HG02798 (cell line): ENCODE data around the gene TAAR5.
"Not testable (repeated sequence)": the region's sequence is repeated elsewhere in the genome, so short reads cannot be mapped to it uniquely, and the experiment has no call there.

Experiments used
- ATAC-seq: cut with Tn5 transposase; IDR thresholded peaks from one replicate; pipeline ENCODE4 v1.9.1; 2021; ENCODE audit warnings: mild to moderate bottlenecking; ENCODE audit not compliant: unreplicated experiment, poor library complexity

TAAR5 gene

DNA sequence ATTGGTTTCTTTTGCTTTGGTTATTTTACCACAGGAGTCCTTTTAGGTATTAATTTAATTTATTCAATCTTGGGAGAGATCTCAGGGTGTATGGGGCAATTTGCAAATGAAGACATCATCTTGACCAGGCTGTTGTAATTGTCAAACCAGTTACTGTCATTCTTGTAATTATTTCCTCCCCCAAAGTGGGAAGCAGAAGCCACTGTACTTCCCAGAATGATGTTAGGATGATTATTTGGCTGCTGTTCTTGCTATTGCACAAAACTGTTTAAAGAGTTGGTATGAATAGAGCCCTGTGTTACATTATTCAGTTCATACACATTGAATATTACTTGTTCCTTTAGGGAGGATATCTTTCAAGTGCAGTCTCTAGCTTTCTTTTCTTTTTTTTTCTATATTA lies 17.8 kb downstream of the TAAR5 start:
- ATAC-seq, result no peak

DNA sequence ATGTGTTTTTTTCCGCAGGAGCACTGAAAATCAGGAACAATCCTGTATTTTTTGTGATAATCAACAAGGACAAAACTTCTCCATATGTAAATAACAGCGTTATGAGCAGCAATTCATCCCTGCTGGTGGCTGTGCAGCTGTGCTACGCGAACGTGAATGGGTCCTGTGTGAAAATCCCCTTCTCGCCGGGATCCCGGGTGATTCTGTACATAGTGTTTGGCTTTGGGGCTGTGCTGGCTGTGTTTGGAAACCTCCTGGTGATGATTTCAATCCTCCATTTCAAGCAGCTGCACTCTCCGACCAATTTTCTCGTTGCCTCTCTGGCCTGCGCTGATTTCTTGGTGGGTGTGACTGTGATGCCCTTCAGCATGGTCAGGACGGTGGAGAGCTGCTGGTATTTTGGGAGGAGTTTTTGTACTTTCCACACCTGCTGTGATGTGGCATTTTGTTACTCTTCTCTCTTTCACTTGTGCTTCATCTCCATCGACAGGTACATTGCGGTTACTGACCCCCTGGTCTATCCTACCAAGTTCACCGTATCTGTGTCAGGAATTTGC lies 19.2 kb downstream of the TAAR5 start, which contains the start of gene TAAR6:
TAAR6 (plus strand) TSS at position 102 of the 557 bp plus-strand sequence; CDS start at position 102, 0 bp downstream.
- ATAC-seq, result no peak

DNA sequence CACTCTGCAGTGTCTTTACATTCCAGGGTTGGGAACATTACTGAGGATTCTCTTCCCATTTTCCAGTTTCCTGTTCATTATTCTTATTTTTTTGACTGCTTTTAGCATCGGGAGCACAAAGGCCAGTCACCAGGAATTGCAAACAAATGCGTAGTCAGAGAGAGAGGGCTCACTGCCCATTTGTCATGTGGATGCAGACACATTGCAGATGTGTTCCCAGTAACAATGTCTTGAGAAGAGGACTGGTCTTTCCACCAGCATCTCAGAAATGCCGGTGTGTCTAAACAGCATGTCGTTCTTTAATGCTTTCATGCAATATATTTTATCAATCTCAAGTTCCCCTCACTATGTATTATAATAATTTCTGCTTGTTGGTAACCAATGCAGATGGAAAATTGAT lies 20.4 kb downstream of the TAAR5 start:
- no peak for ATAC-seq

DNA sequence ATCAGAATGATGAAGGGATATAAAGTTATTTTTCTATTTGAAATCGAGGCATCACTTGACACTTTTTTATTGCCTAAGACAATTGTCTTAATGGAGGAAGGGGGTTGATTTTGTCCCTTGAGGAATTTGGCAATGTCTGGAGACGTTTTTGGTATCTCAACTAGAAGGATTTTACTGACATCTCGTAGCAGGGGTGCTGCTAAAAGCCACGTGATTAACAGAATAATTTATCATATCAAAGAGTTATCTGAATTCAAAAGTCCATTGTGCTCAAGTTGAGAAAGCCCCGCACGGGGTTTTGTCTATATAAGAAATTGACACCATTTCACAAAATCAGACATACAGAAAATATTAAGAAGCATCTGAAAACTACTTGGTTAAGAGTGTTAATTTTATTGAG lies 20.9 kb downstream of the TAAR5 start:
- ATAC-seq, result no peak

DNA sequence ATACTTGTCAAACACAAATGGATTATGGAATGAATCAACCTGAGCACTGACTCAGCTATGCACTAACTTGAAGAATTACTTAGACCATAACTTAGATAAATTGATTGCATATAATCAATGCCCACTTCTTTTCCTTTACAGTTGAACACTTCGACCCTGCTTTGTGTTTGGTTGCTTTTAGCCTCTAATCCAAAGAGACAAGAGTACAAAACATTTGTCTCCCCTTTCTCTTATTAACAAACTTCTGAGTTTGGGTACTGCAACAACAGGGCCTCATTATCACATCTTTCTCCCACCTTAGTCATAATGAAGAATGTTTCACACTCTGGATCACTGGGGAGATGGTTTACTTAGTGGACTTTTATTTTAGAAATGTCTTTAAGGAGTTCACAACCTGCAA lies 22.0 kb downstream of the TAAR5 start:
- ATAC-seq, result no peak

DNA sequence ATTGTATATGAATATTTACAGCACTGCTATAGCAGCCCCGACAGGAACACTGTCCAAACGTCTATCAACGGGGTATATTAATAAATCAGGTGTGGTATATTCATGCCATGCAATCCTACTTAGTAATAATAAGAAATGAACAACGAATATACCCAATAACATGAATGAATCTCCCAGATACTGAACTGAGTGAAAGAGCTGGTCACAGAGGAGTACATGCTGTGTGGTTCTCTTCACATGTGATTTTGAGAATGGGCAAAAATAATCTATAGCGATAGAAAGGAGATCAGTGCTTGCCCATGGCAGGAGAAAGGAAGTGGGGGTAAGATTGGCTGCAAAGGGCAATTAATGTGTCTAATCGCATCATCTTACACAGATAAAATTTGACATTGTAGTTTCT lies 23.1 kb downstream of the TAAR5 start:
- ATAC-seq, result no peak

DNA sequence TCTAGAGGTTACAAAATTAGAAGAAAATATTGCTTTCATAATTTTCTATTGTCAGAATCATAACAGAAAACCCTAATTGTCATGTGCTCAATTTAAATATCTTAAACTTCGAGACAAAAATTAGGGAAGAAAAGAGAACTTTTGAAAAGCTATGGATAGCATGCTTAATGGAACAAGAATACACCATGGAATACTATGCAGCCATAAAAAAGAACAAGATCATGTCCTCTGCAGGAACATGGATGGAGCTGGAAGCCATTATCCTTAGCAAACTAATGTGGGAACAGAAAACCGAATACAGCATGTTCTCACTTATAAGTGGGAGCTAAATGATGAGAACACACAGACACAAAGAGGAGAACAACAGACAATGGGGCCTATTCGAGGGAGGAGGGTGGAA lies 29.5 kb downstream of the TAAR5 start:
- not testable (repeated sequence) for ATAC-seq

DNA sequence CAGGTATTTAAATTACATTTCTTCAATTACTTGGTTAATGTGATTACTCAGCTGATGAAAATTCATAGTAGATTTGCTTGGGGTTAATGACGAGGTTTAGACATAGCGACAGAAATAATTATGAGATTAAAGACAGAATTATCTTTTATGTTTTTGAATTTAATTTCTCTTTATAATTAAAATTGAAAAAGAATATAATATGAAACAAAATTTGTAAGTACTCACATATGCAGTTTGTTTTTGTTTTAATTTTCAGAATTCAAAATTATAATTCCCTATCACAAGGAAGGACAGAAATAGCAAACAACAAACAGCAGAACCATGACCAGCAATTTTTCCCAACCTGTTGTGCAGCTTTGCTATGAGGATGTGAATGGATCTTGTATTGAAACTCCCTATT lies 37.2 kb downstream of the TAAR5 start, which contains the start of gene TAAR8:
TAAR8 (plus strand) TSS at position 301 of the 400 bp plus-strand sequence; CDS start at position 322, 21 bp downstream.
- ATAC-seq, result no peak

DNA sequence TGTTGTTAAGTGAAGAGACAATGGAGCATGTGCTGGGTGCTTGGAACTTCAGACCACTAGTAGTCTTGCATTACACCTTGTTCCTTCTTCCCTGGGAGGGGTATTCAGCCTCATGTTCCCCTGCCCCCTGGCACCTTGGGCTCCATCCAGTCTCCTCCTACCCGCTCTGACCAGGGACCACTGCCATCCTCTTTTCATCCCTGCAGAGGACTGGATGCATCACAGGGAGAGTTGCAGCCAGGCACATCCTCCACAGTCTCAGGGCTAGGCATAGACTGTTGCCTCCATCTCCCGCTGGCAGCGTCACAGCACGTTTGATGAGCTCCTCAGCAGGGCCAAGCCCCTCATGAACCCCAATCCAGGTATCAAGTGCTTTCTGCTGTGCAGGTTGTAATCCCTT lies 38.3 kb downstream of the TAAR5 start:
- no peak for ATAC-seq

DNA sequence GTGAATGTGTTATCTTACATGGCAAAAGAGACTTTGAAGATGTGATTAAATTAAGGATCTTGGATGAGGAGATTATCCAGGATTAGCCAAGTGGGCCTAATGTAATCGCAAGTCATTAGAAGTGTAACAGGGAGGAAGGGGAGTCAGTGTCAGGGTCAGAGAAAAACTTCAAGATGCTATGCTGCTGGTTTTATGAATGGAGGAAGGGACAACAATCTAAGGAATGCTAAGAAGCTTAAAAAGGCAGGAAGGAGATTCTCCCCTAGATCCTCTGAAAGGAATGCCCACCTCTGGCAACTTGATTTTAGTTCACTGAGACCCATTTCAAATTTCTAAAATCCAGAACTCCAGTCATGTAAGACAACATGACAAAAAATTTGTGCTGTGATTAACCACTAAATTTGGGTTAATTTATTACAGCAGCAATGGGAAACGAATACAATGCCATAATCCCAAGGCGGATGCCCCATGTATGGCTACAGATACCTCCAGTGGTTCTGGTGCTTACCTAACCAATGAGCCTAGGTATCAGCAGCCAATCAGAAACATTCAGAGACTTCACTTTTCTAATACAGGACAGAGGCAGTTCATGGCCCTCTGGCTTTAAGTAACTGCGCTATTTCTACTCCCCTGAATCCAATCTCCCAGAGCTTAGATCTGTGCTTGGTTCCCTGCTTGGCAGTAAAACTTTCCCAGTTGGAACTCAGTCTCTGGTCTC lies 40.6 kb downstream of the TAAR5 start:
- ATAC-seq, result no peak

DNA sequence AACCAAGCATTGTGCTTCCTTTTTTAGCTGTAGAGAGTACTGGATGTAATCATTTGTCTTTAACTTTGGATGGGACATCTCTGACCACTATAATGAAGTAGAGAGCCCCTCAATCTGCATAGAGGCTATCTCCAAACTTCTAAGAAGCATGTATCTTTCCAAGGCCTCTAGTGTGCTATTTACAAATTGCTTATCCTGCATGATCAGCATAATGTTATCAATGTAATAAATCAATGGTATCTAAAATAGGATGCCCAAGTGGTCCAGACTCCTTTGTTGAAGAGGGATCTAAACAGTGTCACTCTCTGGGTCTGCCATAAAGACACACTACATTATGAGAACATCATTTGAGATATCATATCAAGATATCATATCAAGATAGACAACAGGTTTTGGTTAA lies 44.7 kb downstream of the TAAR5 start:
- ATAC-seq, result no peak
